HG02678 (cell line): Measurements from ENCODE around the gene FAM161A.
"Not testable (repeated sequence)": the region's sequence is repeated elsewhere in the genome, so short reads cannot be mapped to it uniquely, and the experiment has no call there.

Experiments used
- ATAC-seq: cut with Tn5 transposase; IDR thresholded peaks from one replicate; pipeline ENCODE4 v1.9.1; 2021; ENCODE audit warnings: mild to moderate bottlenecking, moderate library complexity; ENCODE audit not compliant: unreplicated experiment

Gene FAM161A

DNA sequence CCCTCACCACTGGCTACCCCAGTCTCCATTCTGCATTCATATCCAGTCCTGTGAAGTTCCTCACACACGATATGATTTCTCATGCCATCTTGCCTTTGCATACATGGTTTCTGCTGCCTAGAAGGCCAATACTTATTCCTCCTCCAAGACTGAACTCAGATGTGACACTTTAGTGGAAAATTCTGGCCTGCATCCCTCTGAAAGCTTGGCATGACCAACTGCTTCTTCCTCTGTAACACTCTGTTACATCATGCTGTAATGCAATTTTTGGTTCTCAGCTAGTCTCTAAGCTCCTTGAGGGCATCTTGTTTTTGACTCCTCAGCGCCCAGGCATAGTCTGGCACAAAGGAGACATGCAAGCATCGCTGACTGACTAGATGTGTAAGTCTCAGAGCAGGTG is 12.6 kb downstream of the FAM161A start:
- no peak for ATAC-seq

DNA sequence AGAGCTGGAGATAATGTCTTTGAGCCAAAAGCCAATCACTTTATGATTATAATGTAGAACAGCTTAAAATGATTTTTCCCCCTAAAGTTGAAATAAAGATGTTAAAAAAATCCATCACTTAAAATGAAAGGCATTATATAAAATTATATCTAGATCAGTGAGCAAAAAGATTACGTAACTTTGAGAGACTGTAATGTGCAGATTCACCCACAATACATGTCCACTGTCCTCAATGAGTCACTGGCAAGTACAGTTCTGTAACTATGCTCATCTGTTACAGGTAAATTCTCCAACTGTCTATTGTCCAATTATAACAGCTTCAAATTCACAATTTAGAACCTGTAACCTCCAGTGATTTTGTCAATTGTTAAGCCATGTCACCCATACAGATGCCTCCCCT is 19.0 kb downstream of the FAM161A start:
- no peak for ATAC-seq

DNA sequence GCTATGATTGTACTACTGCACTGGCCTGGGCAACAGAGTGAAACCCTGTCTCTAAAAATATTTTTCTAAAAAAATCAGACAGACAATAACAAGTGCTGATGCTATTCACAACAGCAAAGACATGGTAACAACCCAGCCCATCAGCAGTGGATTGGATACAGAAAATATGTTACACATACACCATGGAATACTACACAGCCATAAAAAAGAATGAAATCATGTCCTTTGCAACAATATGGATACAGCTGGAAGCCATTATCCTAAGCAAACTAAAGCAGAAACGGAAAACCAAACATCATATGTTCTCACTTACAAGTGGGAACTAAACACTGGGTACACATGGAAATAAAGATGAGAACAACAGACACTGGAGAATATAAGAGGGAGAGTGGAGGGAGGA is 19.9 kb downstream of the FAM161A start:
- ATAC-seq = no peak

DNA sequence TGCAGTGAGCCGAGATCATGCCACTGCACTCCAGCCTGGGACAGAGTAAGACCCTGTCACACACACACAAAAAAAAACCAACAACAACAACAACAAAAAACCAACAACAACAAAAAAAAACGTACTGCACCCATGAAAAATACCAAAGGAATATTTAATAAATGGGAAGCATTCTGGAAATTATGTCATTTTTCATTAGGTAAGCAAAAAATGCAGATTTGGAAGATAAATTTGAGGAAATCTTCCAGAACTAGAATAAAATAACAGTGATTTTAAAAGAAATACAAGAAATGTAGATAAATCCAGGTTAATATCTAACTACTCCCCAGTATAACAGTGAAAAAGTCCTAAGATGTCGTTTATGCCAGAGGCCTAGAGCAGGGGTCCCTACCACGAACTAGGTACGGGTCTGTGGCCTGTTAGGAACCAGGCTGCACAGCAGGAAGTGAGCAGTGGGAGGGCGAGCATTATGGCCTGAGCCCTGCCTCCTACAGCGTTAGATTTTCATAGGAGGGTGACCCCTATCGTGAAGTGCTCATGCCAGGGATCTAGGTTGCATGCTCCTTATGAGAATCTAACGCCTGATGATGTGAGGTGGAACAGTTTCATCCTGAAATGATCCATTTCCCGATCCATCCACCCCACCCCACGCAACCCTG is 21.5 kb downstream of the FAM161A start:
- ATAC-seq = no peak

DNA sequence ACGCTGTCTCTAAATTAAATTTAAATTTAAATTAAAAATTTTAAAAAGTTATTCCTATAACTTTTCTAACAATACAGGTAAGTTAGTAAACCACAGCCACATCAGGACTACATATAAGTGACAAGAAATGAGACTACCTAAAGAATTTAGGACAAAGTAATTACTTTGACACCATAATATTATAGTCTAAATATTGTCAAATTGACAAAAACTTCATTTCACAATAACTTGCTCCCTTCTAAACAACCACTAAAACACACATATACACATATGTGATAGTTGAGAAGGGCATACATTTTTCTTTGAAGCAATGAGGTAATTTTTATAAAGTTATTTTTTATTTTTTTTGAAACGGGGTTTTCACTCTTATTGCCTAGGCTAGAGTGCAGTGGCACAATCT is 31.6 kb downstream of the FAM161A start:
- ATAC-seq = no peak

DNA sequence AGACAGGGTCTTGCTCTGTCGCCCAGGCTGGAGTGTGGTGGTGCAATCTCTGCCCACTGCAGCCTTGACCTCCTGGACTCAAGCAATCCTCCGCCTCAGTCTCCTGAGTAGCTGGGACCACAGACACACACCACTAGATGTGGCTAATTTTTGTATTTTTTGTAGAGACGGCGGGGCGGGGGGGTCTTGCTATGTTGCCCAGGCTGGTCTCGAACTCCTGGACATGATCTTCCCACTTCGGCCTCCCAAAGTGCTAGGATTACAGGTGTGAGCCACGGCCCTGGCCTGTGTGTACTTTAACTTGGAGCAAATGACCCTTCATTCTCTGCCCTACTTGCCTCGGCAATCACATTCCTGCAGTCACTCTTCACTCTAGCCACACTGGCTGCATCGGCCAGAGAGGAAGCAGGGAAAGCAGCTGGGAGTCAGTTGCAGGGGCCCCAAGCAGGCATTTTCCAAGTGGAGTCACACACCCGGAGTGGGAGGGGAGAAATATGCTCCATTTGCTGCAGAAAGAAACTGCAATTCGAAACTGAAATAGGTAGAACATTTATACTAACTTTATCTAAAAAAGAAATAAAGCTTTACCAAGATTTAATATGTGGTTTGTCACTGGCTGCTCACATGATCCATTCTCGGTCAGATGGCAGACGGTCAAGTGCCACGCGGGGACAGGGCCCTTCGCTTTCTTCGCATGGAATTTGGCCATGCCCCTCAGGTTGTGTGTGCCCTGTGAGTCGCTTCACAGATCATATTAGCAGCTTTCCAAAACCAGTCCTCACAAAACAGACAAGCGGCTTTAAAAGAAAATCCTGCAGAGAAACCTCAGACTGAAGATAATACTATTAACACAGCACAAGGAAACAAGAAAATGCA is 37.1 kb downstream of the FAM161A start:
- no peak for ATAC-seq

DNA sequence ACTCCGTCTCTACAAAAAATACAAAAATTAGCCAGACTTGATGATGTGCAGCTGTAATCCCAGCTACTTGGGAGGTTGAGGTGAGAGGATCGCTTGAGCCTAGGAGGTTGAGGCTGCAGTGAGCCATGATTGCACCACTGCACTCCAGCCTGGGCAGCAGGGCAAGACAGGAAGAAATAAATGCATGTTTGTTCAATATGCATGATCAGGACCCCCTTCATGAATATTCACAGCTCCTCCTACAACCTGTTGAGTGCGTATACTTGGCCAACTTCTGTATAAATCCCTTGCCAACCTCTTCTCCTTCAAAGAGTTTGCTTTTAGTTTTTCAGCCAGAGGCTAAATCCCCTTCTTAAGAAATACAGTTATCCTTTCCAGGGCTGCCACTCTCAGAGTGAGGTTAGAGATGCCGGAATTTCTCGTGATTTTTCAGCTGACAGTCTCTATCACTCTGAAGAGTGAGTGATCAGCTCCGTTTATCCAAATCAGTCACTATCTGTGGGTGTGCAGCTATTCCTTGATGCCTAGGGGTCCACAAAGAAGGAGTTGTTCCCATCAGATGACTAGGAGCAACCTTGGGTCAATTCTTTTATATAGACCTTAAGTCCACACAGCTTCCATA is 39.2 kb downstream of the FAM161A start:
- no peak for ATAC-seq

DNA sequence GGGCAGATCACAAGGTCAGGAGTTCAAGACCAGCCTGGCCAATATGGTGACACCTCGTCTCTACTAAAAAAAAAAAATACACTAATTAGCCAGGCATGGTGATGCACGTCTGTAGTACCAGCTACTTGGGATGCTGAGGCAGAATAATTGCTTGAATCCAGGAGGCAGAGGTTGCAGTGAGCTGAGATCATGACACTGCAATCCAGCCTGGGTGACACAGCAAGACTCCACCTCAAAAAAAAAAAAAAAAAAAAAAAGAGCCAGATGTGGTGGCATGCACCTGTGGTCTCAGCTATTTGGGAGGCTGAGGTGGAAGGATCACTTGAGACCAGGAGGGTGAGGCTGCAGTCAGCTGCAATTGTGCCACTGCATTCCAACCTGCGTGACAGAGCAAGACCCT is 40.5 kb downstream of the FAM161A start:
- not testable (repeated sequence) for ATAC-seq

DNA sequence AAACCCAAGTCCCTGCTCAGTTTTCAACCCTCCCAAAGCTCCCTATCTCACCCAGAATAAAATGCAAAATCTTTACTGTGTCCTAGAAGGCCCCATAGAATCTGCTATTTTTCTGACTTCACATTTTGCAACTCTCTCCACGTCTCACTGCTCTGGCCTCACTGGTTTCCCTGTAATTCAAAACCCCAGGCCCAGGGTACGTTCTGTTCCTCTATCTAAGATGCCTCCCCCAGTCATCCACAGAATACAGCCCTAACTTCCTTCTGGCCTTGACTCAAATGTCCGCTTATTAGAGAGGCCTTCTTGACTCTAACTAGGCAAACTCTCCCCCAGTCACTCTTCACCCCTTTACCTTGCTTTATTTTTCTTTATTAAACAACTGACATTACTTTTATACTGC is 42.0 kb downstream of the FAM161A start:
- no peak for ATAC-seq

DNA sequence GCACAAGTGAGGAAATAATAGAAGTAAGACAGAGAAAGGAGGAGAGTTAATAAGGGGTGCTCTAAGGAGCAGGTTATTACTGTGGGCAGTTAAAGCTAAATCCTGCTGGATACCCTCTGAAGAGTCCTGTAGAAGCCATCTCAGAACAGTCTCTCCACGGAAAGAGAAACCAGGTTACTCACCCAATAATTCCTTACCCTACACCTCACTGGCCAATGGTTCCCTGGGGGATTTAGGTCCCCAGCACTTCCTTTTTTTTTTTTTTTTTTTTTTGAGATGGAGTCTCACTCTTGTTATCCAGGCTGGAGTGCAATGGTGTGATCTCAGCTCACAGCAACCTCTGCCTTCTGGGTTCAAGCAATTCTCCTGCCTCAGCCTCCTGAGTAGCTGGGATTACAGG is 43.7 kb downstream of the FAM161A start:
- ATAC-seq = not testable (repeated sequence)

DNA sequence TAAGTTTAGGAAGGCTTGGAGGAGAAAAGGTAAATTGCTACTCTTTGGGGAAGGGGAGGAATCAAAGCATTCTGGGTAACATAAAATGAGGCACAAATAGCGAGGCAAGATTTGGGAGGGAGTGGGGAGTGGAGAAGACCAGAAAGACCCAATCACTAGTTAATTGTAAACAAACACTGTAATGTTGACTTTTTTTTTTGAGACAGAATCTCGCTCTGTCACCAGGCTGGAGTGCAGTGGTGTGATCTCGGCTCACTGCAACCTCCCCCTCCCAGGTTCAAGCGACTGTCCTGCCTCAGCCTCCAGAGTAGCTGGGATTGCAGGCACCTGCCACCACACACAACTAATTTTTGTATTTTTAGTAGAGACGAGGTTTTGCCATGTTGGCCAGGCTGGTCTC is 45.2 kb downstream of the FAM161A start:
- not testable (repeated sequence) for ATAC-seq

DNA sequence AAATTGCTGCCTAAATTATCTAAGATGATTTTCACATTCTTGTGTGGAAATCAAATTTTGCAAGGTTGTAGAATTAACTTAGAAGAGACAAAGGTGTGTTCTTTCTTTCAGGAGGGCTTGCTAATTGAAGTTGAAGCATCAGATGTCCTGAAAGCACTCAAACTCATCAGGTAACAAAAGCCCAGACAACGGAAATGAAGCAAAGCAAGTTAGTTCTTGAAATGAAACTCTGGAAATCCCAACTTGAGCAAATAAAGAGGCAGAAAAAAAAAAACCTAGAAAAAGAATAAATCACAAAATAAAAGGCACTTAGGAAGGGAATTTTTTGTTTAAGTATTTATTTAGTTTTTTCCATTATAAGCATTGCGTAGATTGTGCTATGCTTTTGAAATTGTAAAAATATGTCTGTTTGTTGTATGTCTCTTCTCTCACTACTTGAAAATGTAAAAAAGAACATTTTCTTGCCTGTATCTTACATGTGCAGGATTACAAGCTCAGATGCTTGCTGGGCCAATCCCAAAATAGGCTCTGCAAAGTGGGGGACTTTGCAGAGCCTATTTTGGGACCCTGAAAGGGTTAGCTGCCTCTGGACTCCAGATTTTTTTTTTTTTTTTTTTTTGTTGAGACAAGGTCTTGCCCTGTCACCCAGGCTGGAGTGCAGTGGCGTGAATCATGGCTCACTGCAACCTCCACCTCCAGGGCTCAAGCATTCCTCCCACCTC is 46.7 kb downstream of the FAM161A start:
- ATAC-seq = no peak

DNA sequence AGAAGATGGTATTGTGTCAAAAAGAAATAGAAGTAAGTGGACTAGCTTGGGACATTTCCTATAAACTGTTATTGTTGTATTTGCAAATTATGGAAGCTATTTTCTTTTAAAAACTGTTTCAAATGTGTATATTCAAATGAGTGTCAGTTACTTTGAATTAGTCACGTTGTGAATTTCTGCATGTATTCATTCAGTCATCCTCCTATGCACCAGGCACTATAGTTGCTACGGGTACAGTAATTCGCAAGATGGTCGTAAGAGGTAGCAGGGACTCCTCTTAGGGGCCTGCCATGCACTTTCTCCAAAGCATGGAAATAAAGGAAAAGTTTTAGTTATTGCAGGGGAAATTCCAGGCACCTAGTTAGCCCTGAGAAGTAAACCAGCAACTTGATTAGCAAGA is 51.3 kb downstream of the FAM161A start:
- ATAC-seq = no peak

DNA sequence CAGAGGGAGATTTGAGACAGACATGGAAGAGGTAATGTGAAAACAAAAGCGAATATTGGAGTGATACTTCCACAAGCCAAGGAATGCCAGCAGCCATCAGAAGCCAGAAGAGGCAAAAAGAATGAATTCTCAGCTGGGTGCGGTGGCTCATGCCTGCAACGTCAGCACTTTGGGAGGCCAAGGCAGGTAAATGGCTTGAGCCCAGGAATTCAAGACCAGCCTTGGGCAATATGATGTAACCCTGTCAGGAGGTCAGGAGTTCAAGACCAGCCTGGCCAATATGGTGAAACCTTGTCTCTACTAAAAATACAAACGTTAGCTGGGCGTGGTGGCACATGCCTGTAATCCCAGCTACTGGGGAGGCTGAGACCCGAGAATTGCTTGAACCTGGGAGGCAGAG is 54.8 kb downstream of the FAM161A start:
- ATAC-seq = no peak

DNA sequence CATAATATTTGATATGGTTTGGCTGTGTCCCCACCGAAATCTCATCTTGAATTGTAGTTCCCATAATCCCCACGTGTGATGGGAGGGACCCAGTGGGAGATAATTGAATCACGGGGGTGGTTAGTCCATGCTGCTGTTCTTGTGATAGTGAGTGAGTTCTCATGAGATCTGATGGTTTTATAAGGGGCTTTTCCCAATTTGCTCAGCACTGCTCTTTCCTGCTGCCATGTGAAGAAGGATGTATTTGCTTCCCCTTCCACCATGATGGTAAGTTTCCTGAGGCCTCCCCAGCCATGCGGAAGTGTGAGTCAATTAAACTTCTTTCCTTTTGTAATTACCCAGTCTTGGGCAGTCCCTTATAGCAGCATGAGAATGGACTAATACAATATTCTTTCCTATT is 56.4 kb downstream of the FAM161A start:
- not testable (repeated sequence) for ATAC-seq

DNA sequence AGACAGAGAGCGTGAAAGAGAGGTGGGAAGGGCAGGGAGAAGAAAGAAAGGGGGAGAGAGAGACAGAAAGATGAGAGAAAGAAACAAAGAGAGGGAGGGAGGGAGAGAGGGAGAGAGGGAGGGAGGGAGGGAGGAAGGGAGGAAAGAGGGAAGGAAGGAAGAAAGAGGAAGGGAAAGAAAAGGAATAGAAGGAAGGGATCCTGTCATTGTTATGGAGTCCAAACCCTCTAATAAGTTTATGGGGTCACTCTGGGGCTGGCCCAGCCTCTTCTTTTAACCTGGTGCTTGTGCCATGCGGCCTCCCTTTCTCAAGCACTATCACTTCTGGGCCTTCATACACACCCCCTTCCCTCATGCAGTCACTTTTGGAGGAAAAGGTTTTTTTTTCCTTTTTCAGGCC is 58.5 kb downstream of the FAM161A start:
- ATAC-seq = no peak

DNA sequence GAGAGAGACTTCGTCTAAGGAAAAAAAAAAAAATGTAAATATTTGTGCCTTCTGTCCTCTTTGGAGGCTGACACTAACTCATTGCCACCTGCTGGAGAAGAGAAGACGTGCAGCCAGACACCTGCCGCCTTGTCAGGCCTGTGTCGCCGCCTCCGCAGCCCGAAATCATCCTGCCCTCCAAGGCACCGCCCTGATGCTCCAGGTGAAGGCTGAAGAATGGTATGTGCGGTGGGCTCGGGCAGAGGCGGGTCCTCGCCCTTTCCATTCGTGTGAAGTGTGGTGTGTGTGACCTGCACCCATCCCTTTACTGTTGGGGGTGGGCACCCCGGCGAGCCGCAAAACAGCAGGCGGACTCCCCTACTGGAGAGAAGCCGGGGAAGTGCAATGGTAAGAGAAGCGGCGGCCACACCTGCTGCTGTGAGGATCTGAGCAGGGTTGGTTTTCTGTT is 60.4 kb downstream of the FAM161A start:
- ATAC-seq = peak; percentile 95

DNA sequence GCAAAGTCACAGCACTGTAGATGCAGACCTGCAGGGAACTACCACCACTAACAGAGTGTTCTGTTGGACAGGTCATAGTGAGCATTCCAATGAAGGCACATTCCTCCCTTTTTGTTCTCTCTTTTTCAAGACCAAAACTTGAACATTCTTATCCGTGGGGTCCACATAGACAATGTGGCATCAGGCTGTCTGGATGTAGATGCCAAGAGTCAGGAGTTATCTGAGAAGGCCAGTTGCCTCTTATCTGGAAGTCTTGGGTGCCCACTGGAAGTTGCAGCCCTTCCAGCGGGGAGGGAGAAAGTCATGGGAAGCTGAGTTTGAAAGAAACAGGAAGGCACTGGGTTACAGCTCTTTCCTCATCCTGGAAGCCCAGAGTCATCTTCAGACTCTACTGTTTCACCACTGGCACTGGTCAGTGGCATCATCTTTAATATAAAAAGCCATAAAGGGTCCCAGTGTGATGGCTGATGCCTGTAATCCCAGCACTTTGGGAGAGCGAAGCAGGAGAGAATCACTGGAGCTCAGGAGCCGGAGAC is 61.4 kb downstream of the FAM161A start:
- ATAC-seq = no peak

DNA sequence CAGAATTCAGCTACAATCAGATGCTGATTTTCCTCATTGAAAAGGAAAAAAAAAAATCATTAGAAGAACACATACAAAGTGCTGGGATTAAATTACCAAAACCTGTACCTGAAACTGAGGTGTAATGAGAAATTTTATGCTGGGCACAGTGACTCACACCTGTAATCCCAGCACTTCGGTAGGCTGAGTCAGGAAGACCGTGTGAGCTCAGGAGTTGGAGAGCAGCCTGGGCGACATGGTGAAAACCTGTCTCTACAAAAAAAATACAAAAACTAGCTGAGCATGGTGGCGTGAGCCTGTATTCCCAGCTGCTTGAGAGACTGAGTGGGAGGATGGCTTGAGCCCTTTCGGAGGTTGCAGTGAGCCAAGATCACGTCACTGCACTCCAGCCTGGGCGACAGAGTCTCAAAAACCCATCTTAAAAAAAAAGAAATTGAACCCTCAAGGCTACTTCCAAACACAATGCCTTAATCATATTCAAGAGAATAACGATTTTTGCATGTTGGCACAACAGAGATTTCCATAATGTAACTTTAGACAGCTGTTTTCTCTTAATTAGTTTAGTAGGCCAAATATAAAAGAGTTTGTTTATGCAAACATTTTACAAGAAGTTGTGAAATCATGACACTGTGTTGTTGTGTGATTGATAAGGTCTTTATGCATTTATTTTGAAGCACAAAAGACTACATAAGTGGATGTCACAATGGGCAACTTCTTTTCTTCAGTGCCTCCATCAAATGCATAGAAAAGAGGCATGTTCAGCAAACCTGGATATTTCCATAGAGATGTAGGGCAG is 63.9 kb downstream of the FAM161A start:
- no peak for ATAC-seq

DNA sequence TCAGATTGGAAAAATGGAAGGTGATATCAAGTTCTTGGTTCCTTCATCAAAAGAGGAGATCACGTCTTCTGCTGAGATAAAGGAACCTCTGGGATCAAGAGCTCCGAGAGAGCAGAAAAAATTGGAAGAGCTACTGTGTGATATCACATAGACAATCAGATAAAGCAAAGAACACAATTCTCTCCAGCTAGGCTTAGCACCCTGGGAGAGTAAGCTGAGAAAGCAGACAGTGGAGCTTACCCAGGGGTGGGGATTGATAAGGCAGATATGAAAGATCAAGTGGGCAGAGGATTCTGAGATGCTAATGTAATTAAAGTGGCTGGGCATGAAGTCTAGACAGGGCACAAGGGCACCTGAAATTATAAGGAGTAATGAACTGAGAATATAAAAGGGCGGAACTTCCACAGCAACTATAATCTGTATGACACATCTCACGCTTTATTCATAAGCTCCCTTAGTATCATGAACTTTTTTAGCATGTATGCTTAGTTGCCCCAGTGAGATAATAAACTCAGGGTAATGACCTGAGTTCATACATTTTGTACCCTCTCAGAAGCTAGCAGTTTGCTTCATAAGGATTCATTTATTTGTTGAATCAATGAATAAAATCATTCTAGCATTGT is 65.8 kb downstream of the FAM161A start:
- no peak for ATAC-seq
